HCT116 (cell line): ENCODE data around the gene TGFBR3. TPM values are rescaled to one million over a fixed set of nuclear protein-coding genes. Genes with fewer than 3 reads are reported as not detected.

Source experiments
- ATAC-seq: fragments of 200-7000 bp; cut with Tn5 transposase; 2 replicates; pipeline ENCODE4 v1.9.1; 2020; ENCODE audit warnings: mild to moderate bottlenecking, moderate library complexity
- BruUV-seq: library from RNA; stranded (reverse); fragments of 400-500 nt; replicated peaks from 2 replicates; lab custom pipeline; 2021; lab: Mats Ljungman, UMichigan
- CTCF ChIA-PET: fragments of 300-600 bp; sonication (Branson Sonifier 250); formaldehyde crosslinking; loops from one replicate; lab custom pipeline; 2021; ENCODE audit warnings: antibody characterized with exemption; lab: Charles Lee
- POLR2A ChIA-PET: fragments of 300-600, 350-600 bp; sonication (Branson Sonifier 250); formaldehyde crosslinking; loops from one replicate; lab custom pipeline; 2021; ENCODE audit warnings: antibody characterized with exemption; lab: Charles Lee
- RAD21 ChIA-PET, 2 experiments: fragments of 300-600 bp; sonication (Branson Sonifier 250); formaldehyde crosslinking; loops; one replicate each; lab custom pipeline; 2023; ENCODE audit warnings: low total read pairs in 2 of 2; ENCODE audit not compliant: uncharacterized antibody in 2 of 2, unreplicated experiment in 2 of 2, low non-redundant PET in 1 of 2; lab: Charles Lee
- DNase-seq: peaks from one replicate; pipeline ENCODE4 v3.0.0-alpha.2; 2010; ENCODE audit warnings: low read depth, low spot score
- H2AFZ ChIP-seq: fragments of 200-600 bp; shearing (Covaris generic), sonication (generic); 2 replicates; pipeline ENCODE4 v1.6.1; 2017; ENCODE audit warnings: low read depth, mixed run types, mixed read lengths, antibody characterized with exemption, low read length; ENCODE audit not compliant: poor library complexity, severe bottlenecking
- H3K27ac ChIP-seq: 2 replicates; pipeline ENCODE4 v1.5.1; 2012; ENCODE audit warnings: low read depth, low read length
- H3K27me3 ChIP-seq: fragments of 200-600 bp; sonication (generic); 2 replicates; pipeline ENCODE4 v1.6.1; 2016; ENCODE audit warnings: mixed run types, low read length, mixed read lengths; ENCODE audit not compliant: insufficient read depth
- H3K36me3 ChIP-seq, 2 experiments: fragments of 200-500 bp in 1 of 2; fragments of 200-600 bp in 1 of 2; sonication (Bioruptor generic) in 1 of 2; sonication (generic) in 1 of 2; 2 replicates each; pipeline versions ENCODE4 v1.5.1 to v1.6.1; 2014 to 2016; ENCODE audit warnings: low read length in 2 of 2, inconsistent platforms in 1 of 2, mixed read lengths in 1 of 2, mixed run types in 1 of 2; ENCODE audit not compliant: insufficient read depth in 2 of 2, control insufficient read depth in 1 of 2
- H3K4me1 ChIP-seq, 2 experiments: fragments of 200-600 bp in 1 of 2; sonication (generic) in 1 of 2; 2 replicates each; pipeline versions ENCODE4 v1.5.1 to v1.6.1; 2012 to 2017; ENCODE audit warnings: low read length in 2 of 2, inconsistent platforms in 1 of 2, mild to moderate bottlenecking in 1 of 2, mixed read lengths in 1 of 2, mixed run types in 1 of 2, moderate library complexity in 1 of 2; ENCODE audit not compliant: insufficient read depth in 2 of 2, control insufficient read depth in 1 of 2
- H3K4me2 ChIP-seq: fragments of 200-600 bp; sonication (generic); 2 replicates; pipeline ENCODE4 v1.6.1; 2017; ENCODE audit warnings: mixed run types, low read length, mixed read lengths
- H3K4me3 ChIP-seq, 2 experiments: fragments of 200-600 bp in 1 of 2; sonication (generic) in 1 of 2; replicated peaks in 1 of 2; 2 replicates each; pipeline ENCODE4 v1.5.1; 2011 to 2016; ENCODE audit warnings: low read length in 2 of 2, control low read depth in 1 of 2, low read depth in 1 of 2, mild to moderate bottlenecking in 1 of 2, mixed read lengths in 1 of 2, mixed run types in 1 of 2
- H3K79me2 ChIP-seq: fragments of 200-600 bp; sonication (generic); 2 replicates; pipeline ENCODE4 v1.6.1; 2017; ENCODE audit warnings: mild to moderate bottlenecking, mixed run types, low read length, moderate library complexity, mixed read lengths; ENCODE audit not compliant: insufficient read depth
- H3K9ac ChIP-seq: fragments of 200-600 bp; sonication (generic); 2 replicates; pipeline ENCODE4 v1.6.1; 2016; ENCODE audit warnings: low read length, mixed read lengths
- H3K9me2 ChIP-seq: fragments of 200-600 bp; sonication (generic), shearing (Covaris generic); 2 replicates; pipeline ENCODE4 v1.6.1; 2017; ENCODE audit warnings: mixed run types, mild to moderate bottlenecking, moderate library complexity; ENCODE audit not compliant: insufficient read depth
- H3K9me3 ChIP-seq, 2 experiments: fragments of 200-500 bp in 1 of 2; fragments of 200-600 bp in 1 of 2; sonication (Bioruptor generic) in 1 of 2; sonication (generic) in 1 of 2; 2 replicates each; pipeline ENCODE4 v1.6.1; 2014 to 2017; ENCODE audit warnings: low read length in 2 of 2, mixed read lengths in 2 of 2, inconsistent platforms in 1 of 2, low read depth in 1 of 2, mild to moderate bottlenecking in 1 of 2, mixed run types in 1 of 2, moderate library complexity in 1 of 2; ENCODE audit not compliant: control insufficient read depth in 1 of 2, insufficient read depth in 1 of 2
- H4K20me1 ChIP-seq: fragments of 200-600 bp; sonication (generic), shearing (Covaris generic); 2 replicates; pipeline ENCODE4 v1.6.1; 2017; ENCODE audit warnings: mixed run types, mild to moderate bottlenecking, moderate library complexity; ENCODE audit not compliant: insufficient read depth
- ELF1 ChIP-seq: IDR thresholded peaks from 2 replicates; pipeline ENCODE4 v1.6.1; 2012; ENCODE audit warnings: low read depth, borderline replicate concordance
- POLR2AphosphoS5 ChIP-seq: IDR thresholded peaks from 2 replicates; pipeline ENCODE4 v1.6.1; 2011; ENCODE audit warnings: mild to moderate bottlenecking, low read depth, low read length, moderate library complexity
- SRF ChIP-seq: IDR thresholded peaks from 2 replicates; pipeline ENCODE4 v1.6.1; 2012; ENCODE audit warnings: low read depth
- intact Hi-C: fragments of 100-400 bp; cut with micrococcal nuclease; formaldehyde crosslinking; loops from 2 replicates; pipeline ENCODE4 v1.10.0; 2022
- total RNA-seq: library from RNA; stranded (reverse); gene quantifications from one replicate; pipeline ENCODE4 v1.2.1, GENCODE V29; 2021; ENCODE audit not compliant: unreplicated experiment
- TF ChIP-seq, protein P1 (sequence below): IDR thresholded peaks from 2 replicates; pipeline ENCODE4 v1.6.1; 2011; ENCODE audit warnings: mild to moderate bottlenecking, low read length, moderate library complexity; ENCODE audit not compliant: insufficient replicate concordance; ENCODE audit errors: extremely low read depth

TGFBR3 gene
- total RNA-seq, 1 experiment from 2014 or later = 7.1 TPM

DNA sequence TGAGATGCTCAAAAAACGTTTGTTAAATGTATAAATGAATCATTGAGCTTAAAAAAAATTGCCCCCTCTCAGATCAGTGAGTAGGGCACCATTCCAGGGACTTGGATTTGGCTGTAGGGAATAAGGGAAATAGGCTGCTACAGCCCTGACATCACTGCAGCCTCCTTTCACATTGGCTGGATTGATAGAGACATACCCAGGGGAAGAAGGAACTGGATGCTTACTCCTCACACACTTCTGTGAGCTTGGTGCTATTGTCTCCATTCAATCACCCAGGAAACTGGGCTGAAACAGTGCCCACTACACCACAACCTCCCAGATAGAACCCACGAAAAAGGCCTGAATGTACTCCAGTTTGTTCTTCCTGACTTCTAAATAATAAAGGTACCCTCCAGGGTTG, 87.2 kb downstream of the TGFBR3 start:
- no TSS peak for BruUV-seq
- intact Hi-C loops = no loop called here

DNA sequence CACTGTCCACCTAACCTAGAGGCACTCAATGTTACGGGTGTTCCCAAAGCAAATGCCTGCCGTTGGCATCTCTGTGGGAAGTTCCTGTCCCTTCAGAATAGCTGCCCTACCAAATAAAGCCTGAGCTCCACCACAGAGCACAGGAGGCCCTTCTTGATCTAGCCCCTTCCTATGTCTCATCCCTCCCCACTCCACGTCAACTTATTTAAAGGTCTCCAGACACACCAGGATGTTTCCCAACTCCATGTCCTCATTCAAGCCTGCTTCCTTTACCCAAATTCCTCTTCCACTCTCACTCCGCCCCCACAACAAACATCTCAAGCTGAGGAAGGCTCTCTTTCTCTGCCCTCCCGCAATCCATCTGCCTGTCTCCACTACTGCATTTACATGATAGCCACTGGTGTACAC, 87.7 kb downstream of the TGFBR3 start:
- no peaks in the 10 kb centered on the region for H3K79me2 ChIP-seq
- POLR2A ChIA-PET = no interaction called here
- H4K20me1 ChIP-seq = no peaks in the 10 kb centered on the region
- no peak overlapping the region for H3K27ac ChIP-seq
- TF ChIP-seq SRF = no peak
- TF ChIP-seq, all 23 proteins: peak for 0
- Histone ChIP-seq H3K9me2 (no peaks in the 10 kb centered on the region), H3K4me2 (no peak overlapping the region), H2AFZ (no peak overlapping the region), H3K4me1 (peaks cover 8 to 14% of the 10 kb centered on the region in 2 experiments; a peak in 3 of 4 replicates), H3K36me3 (no peaks in the 10 kb centered on the region), H3K9me3 (no peaks in the 10 kb centered on the region), H3K27me3 (no peaks in the 10 kb centered on the region), H3K4me3 (no peak overlapping the region), H3K9ac (no peak overlapping the region)
- no peak for ATAC-seq
- RAD21 ChIA-PET = no interaction called here
- no peak for DNase-seq
- intact Hi-C loops = no loop called here
- CTCF ChIA-PET = no interaction called here
- no TSS peak for BruUV-seq

More for the DNA sequence above, 87.2 kb downstream of the TGFBR3 start:
- no peaks in the 10 kb centered on the region for H3K36me3 ChIP-seq
- POLR2A ChIA-PET = no interaction called here
- no peak overlapping the region for H3K4me2 ChIP-seq
- no peak overlapping the region for H2AFZ ChIP-seq
- TF ChIP-seq, protein P1, sequence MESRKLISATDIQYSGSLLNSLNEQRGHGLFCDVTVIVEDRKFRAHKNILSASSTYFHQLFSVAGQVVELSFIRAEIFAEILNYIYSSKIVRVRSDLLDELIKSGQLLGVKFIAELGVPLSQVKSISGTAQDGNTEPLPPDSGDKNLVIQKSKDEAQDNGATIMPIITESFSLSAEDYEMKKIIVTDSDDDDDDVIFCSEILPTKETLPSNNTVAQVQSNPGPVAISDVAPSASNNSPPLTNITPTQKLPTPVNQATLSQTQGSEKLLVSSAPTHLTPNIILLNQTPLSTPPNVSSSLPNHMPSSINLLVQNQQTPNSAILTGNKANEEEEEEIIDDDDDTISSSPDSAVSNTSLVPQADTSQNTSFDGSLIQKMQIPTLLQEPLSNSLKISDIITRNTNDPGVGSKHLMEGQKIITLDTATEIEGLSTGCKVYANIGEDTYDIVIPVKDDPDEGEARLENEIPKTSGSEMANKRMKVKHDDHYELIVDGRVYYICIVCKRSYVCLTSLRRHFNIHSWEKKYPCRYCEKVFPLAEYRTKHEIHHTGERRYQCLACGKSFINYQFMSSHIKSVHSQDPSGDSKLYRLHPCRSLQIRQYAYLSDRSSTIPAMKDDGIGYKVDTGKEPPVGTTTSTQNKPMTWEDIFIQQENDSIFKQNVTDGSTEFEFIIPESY = no peak
- TF ChIP-seq SRF = no peak
- no peak for TF ChIP-seq ELF1
- no peak for TF ChIP-seq POLR2AphosphoS5
- no peaks in the 10 kb centered on the region for H4K20me1 ChIP-seq
- CTCF ChIA-PET = no interaction called here
- H3K79me2 ChIP-seq = no peaks in the 10 kb centered on the region
- H3K4me3 ChIP-seq = no peak overlapping the region
- no peaks in the 10 kb centered on the region for H3K9me2 ChIP-seq
- no peaks in the 10 kb centered on the region for H3K9me3 ChIP-seq
- no peaks in the 10 kb centered on the region for H3K27me3 ChIP-seq
- H3K9ac ChIP-seq = no peak overlapping the region
- RAD21 ChIA-PET = no interaction called here
- ATAC-seq (no peak), DNase-seq (no peak)
- peaks cover 11 to 17% of the 10 kb centered on the region in 2 experiments for H3K4me1 ChIP-seq
- no peak overlapping the region for H3K27ac ChIP-seq
